GM18505 (cell line): ENCODE results near the gene UQCRC1.

Experiments
- ATAC-seq: cut with Tn5 transposase; IDR thresholded peaks from one replicate; pipeline ENCODE4 v1.9.1; 2021; ENCODE audit not compliant: unreplicated experiment
- POLR2A ChIP-seq: IDR thresholded peaks from 4 replicates; pipeline ENCODE4 v1.6.1; 2011; ENCODE audit warnings: borderline replicate concordance; ENCODE audit not compliant: insufficient read depth, insufficient read length; ENCODE audit errors: extremely low read depth

Gene UQCRC1

GRCh38 chr3:48588230-48588629, 21.2 kb downstream of the UQCRC1 start:
- ATAC-seq = no peak
- TF ChIP-seq POLR2A = no peak

- ATAC-seq = no peak
- no peak for TF ChIP-seq POLR2A
Measured at GRCh38 chr3:48587686-48588085, 21.8 kb downstream of the UQCRC1 start.

GRCh38 chr3:48585411-48585810, 24.0 kb downstream of the UQCRC1 start:
- no peak for TF ChIP-seq POLR2A
- ATAC-seq = no peak

- no peak for TF ChIP-seq POLR2A
- no peak for ATAC-seq
Measured at GRCh38 chr3:48584836-48585235, 24.6 kb downstream of the UQCRC1 start.

GRCh38 chr3:48581621-48582481, 27.6 kb downstream of the UQCRC1 start:
- TF ChIP-seq POLR2A = no peak
- ATAC-seq = no peak

- ATAC-seq = no peak
- no peak for TF ChIP-seq POLR2A
Measured at GRCh38 chr3:48576647-48577046, 32.8 kb downstream of the UQCRC1 start.

- ATAC-seq = no peak
- no peak for TF ChIP-seq POLR2A
Measured at GRCh38 chr3:48575366-48575765, 34.1 kb downstream of the UQCRC1 start.

- TF ChIP-seq POLR2A = no peak
Measured at GRCh38 chr3:48573973-48574585, 35.4 kb downstream of the UQCRC1 start.

GRCh38 chr3:48572517-48572916, 36.9 kb downstream of the UQCRC1 start:
- no peak for ATAC-seq
- TF ChIP-seq POLR2A = no peak

More at GRCh38 chr3:48573973-48574585, 35.4 kb downstream of the UQCRC1 start:
- ATAC-seq = no peak

- no peak for ATAC-seq
- TF ChIP-seq POLR2A = no peak
Measured at GRCh38 chr3:48571938-48572337, 37.5 kb downstream of the UQCRC1 start.

GRCh38 chr3:48569808-48570450, 39.5 kb downstream of the UQCRC1 start:
- no peak for ATAC-seq

GRCh38 chr3:48569400-48569799, 40.0 kb downstream of the UQCRC1 start:
- no peak for ATAC-seq
- TF ChIP-seq POLR2A = no peak

More at GRCh38 chr3:48569808-48570450, 39.5 kb downstream of the UQCRC1 start:
- no peak for TF ChIP-seq POLR2A

- TF ChIP-seq POLR2A = no peak
- no peak for ATAC-seq
Measured at GRCh38 chr3:48568476-48568875, 41.0 kb downstream of the UQCRC1 start.
